ENCODE data around the gene ACP7.

DNA sequence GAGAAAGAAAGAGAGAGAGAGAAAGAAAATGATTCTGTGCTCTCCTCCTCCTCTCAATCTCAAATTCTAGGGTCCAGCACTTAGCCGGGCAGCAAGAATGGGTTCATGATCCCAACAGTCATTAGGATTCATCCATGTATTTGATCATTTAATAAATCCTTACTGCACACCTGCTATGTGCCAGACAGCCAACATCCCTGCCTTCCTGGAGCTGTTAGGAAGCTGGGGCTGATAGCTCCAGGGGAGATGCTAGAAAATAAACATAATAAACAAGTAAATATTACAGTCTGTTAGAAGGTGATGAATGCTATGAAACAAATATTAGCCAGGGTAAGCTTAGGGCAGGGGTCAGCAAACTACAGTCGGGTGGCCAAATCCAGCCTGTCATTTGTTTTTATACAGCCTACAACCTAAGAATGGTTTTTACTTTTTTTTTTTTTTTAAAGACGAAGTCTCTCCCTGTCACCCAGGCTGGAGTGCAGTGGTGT, 9.9 kb upstream of the ACP7 start:
- no peak for TF ChIP-seq POLR2A (IDR thresholded peaks at IDR 0.05)
- TF ChIP-seq, protein P1, sequence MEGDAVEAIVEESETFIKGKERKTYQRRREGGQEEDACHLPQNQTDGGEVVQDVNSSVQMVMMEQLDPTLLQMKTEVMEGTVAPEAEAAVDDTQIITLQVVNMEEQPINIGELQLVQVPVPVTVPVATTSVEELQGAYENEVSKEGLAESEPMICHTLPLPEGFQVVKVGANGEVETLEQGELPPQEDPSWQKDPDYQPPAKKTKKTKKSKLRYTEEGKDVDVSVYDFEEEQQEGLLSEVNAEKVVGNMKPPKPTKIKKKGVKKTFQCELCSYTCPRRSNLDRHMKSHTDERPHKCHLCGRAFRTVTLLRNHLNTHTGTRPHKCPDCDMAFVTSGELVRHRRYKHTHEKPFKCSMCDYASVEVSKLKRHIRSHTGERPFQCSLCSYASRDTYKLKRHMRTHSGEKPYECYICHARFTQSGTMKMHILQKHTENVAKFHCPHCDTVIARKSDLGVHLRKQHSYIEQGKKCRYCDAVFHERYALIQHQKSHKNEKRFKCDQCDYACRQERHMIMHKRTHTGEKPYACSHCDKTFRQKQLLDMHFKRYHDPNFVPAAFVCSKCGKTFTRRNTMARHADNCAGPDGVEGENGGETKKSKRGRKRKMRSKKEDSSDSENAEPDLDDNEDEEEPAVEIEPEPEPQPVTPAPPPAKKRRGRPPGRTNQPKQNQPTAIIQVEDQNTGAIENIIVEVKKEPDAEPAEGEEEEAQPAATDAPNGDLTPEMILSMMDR (IDR thresholded peaks at IDR 0.05) = no peak
